Measurements from ENCODE around the gene RMND5A.

GRCh38 chr2:86791573-86791972 lies 71.5 kb downstream of the RMND5A start:
- TF ChIP-seq EZH2 (IDR thresholded peaks at IDR 0.05; ENCODE audit: low read length, unreplicated experiment) (no peak), CTCF (conservative IDR thresholded peaks at IDR 0.05; ENCODE audit: low read depth, low read length) (no peak)
